UCSD-AML1 (cell line): Measurements from ENCODE around the gene ATG2B.

Experiments
- DNase-seq: peaks from one replicate; lab custom pipeline; 2025; ENCODE audit not compliant: unreplicated experiment; lab: John Stamatoyannopoulos, UW

The ATG2B gene

GRCh38 chr14:96274122-96274521 lies 89.0 kb downstream of the ATG2B start:
- no peak for DNase-seq

GRCh38 chr14:96273629-96274028 lies 89.5 kb downstream of the ATG2B start:
- no peak for DNase-seq

GRCh38 chr14:96272777-96273473 lies 90.2 kb downstream of the ATG2B start:
- no peak for DNase-seq

- no peak for DNase-seq
These were observed 91.7 kb downstream of the ATG2B start for GRCh38 chr14:96271421-96271762.

GRCh38 chr14:96270565-96271420 lies 92.3 kb downstream of the ATG2B start:
- DNase-seq = no peak

GRCh38 chr14:96269359-96269710 lies 93.8 kb downstream of the ATG2B start:
- DNase-seq = no peak

- no peak for DNase-seq
These were observed 94.4 kb downstream of the ATG2B start for GRCh38 chr14:96268431-96269358.

- DNase-seq = no peak
These were observed 95.2 kb downstream of the ATG2B start for GRCh38 chr14:96267916-96268315.

GRCh38 chr14:96267336-96267735 lies 95.8 kb downstream of the ATG2B start:
- no peak for DNase-seq

- no peak for DNase-seq
These were observed 97.6 kb downstream of the ATG2B start for GRCh38 chr14:96265383-96266095.

GRCh38 chr14:96264853-96265252 lies 98.3 kb downstream of the ATG2B start:
- no peak for DNase-seq

- no peak for DNase-seq
These were observed 99.0 kb downstream of the ATG2B start for GRCh38 chr14:96264200-96264553.

- DNase-seq = no peak
These were observed 99.6 kb downstream of the ATG2B start for GRCh38 chr14:96263347-96264199.

- DNase-seq = no peak
These were observed 101.1 kb downstream of the ATG2B start for GRCh38 chr14:96261772-96262655.

GRCh38 chr14:96261053-96261452 lies 102.1 kb downstream of the ATG2B start:
- no peak for DNase-seq

GRCh38 chr14:96260341-96260821 lies 102.8 kb downstream of the ATG2B start:
- DNase-seq = no peak

- DNase-seq = no peak
These were observed 105.2 kb downstream of the ATG2B start for GRCh38 chr14:96257900-96258299.

- no peak for DNase-seq
These were observed 106.1 kb downstream of the ATG2B start for GRCh38 chr14:96257056-96257455.

GRCh38 chr14:96256407-96256806 lies 106.7 kb downstream of the ATG2B start:
- no peak for DNase-seq
